ENCODE results near the gene NPEPPS.
"Not testable (repeated sequence)": the region's sequence is repeated elsewhere in the genome, so short reads cannot be mapped to it uniquely, and the experiment has no call there.

DNA sequence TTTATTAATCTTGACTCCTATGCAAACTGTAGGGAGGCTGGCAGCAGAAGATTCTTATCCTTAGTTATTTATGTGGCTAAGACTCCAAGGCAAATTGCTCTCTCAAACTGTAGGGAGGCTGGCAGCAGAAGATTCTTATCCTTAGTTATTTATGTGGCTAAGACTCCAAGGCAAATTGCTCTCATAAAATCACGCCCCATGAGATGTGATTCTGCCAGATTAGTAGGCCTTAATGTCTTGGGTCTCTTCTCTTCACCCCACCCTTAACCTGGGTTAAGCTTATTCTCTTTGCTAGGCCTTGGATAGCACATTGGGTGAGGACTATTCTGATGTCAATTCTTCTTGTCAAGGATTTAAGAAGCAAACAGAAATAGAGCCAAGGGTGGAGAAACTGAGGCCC, 9.5 kb upstream of the NPEPPS start:
- TF ChIP-seq CTCF (IDR thresholded peaks at IDR 0.05 in 8 of 11, conservative IDR thresholded peaks at IDR 0.05 in 3 of 11); POLR2A (IDR thresholded peaks at IDR 0.05); POLR2AphosphoS5 (IDR thresholded peaks at IDR 0.05): not testable (repeated sequence)
